Esophagus squamous epithelium (tissue), 4 donors: Measurements from ENCODE around the gene ACTRT2.

Source experiments
- CTCF ChIP-seq, 6 experiments: fragments of 450-650 bp in 4 of 6; fragments of 200-600 bp in 2 of 6; sonication (generic) in 2 of 6; IDR thresholded peaks; one replicate each; pipeline ENCODE4 v1.5.1; 2016 to 2019; ENCODE audit warnings: antibody characterized with exemption in 6 of 6, mild to moderate bottlenecking in 4 of 6, moderate library complexity in 4 of 6
- POLR2A ChIP-seq, 4 donors: fragments of 450-650 bp; IDR thresholded peaks; one replicate each; pipeline ENCODE4 v1.6.1; 2017; ENCODE audit warnings: antibody characterized with exemption in 4 of 4, mild to moderate bottlenecking in 4 of 4, moderate library complexity in 3 of 4

- TF ChIP-seq CTCF (IDR thresholded peaks at IDR 0.05) (no peak), POLR2A (IDR thresholded peaks at IDR 0.05) (no peak)
Observed at GRCh38 chr1:3030663-3031381, 9.6 kb downstream of the ACTRT2 start.
